Measurements from ENCODE around the gene C9orf72. TPM values are rescaled to one million over a fixed set of nuclear protein-coding genes. Genes with fewer than 3 reads are reported as not detected.
A peak's percentile ranks its signal among the peaks of the same experiment; 100 is the strongest.

Gene C9orf72
- total and polyA plus RNA-seq, 2 of the 8 experiments (the other 6 are each of a cell fraction or from before 2014, with no cell fraction given): 7.2 to 17.5 TPM

DNA sequence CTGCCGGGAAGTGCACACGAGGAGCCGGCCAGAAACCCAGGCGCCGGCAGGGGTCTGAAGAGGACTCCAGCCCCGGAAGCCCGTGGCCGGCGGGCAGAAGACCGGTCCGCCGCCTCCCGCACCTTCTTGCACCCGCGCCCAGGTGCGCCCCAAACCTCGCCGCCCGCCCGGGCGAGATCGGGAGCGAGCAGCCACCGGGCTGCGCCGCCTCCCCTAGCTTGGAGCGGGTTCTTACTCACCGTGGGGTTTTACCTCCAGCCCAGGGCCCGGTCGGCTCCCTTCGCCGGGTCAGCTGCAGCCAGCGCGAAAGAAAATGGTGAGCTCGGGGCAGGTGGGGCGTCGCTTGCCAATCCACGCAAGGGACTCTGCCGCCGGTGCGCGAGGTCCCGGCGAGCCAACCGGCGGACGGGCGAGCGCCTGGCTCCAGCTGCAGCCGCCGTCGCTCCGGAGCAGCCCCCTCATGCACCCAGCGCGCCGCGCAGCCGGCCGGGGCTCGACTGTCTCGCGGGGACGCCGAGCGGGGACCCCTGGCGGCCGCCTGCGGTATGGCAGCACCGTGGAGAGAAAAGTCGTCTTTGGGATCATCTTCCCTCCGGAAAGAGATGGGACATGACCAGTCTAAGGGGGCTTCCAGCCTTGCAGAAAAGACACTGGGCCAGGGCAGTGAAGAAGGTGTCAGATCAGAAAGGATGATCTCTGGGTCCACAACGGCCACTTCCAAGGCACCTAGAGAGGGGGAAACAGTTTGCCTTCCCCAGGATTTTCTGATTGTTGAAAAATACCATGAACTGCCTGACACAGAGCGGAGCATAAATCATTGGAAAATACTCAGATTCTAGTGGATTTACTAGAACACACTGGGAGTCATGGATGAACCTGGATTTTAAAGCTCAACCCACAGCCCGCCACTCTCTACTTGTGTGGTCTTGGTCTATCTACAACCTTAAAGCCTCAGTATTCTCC, 43.7 kb downstream of the C9orf72 start, which contains the start of gene MOB3B:
Gene MOB3B (minus strand): TSS at position 499 of the 963 bp plus-strand sequence. CDS start 74,264 bp downstream, outside the sequence.
- Histone ChIP-seq H3K9me3 (ENCODE audit: insufficient read depth in 2 of 2, low read depth in 1 of 2, low read length in 1 of 2) (no peaks in the 10 kb centered on the region), H3K14ac (ENCODE audit: insufficient read length) (no peak within 1 kb of the TSS), H2BK5ac (ENCODE audit: low read depth, low read length) (peak within 1 kb of the TSS; percentile 63; the same call in 1 of the 2 replicates), H3K23ac (ENCODE audit: insufficient read length) (no peak within 1 kb of the TSS), H4K5ac (ENCODE audit: insufficient read length, low read depth, low read length) (peak within 1 kb of the TSS; percentile 12), H3K56ac (replicated peaks; ENCODE audit: insufficient read length, low read depth, low read length) (no peak within 1 kb of the TSS), H3K18ac (ENCODE audit: extremely low read depth, low read length) (peak within 1 kb of the TSS; percentile 53), H2BK15ac (ENCODE audit: low read length) (peak within 1 kb of the TSS; percentile 84; the same call in 1 of the 2 replicates), H4K8ac (ENCODE audit: extremely low read depth, insufficient read depth, low read length) (peak within 1 kb of the TSS; percentile 68), H3K4ac (replicated peaks; ENCODE audit: insufficient read length, low read depth, low read length) (no peak within 1 kb of the TSS), H3K23me2 (ENCODE audit: low read depth, low read length) (peaks cover 14% of the 10 kb centered on the region; the same call in 1 of the 2 replicates), H3K36me3 (ENCODE audit: control insufficient read depth in 2 of 4, insufficient read depth in 4 of 4, low read length in 3 of 4) (no peaks in the 10 kb centered on the region), H3K4me3 (ENCODE audit: extremely low read depth in 1 of 4, insufficient read depth in 2 of 4, low read depth in 3 of 4, low read length in 4 of 4) (peak within 1 kb of the TSS; percentile 79 to 95 (median 86)), H3K27ac (ENCODE audit: low read depth, low read length) (peak within 1 kb of the TSS; percentile 67; the same call in 1 of the 2 replicates), H2BK120ac (replicated peaks; ENCODE audit: low read depth, low read length) (no peak within 1 kb of the TSS), H2BK12ac (ENCODE audit: low read depth, low read length) (peak within 1 kb of the TSS; percentile 75; the same call in 1 of the 2 replicates), H3K4me2 (ENCODE audit: insufficient read depth in 1 of 2, low read depth in 2 of 2, low read length in 2 of 2) (peak within 1 kb of the TSS; percentile 98), H3K79me1 (ENCODE audit: low read depth, low read length) (no peaks in the 10 kb centered on the region; the same call in 1 of the 2 replicates), H2AK5ac (ENCODE audit: low read depth, low read length) (no peak within 1 kb of the TSS), H4K20me1 (replicated peaks in 1 of 2; ENCODE audit: control insufficient read depth in 1 of 2, insufficient read depth in 2 of 2, low read length in 2 of 2) (no peaks in the 10 kb centered on the region), H3K4me1 (replicated peaks in 1 of 4; ENCODE audit: control insufficient read depth in 3 of 4, insufficient read depth in 4 of 4, low read length in 3 of 4) (peaks cover 2 to 11% (median 6%) of the 10 kb centered on the region in 4 experiments; a peak in 5 of 7 replicates), H4K91ac (replicated peaks; ENCODE audit: insufficient read length, low read length) (no peak within 1 kb of the TSS), H3K79me2 (ENCODE audit: control insufficient read depth in 1 of 2, insufficient read depth in 2 of 2, low read length in 2 of 2) (no peaks in the 10 kb centered on the region), H3K9ac (replicated peaks in 1 of 4; ENCODE audit: extremely low read depth in 1 of 4, low read depth in 3 of 4, low read length in 3 of 4) (peak within 1 kb of the TSS; percentile 58 to 81 (median 70)), H2BK20ac (ENCODE audit: low read length) (no peak within 1 kb of the TSS), H3K27me3 (replicated peaks in 1 of 4; ENCODE audit: control insufficient read depth in 3 of 4, extremely low read depth in 1 of 4, insufficient read depth in 3 of 4, low read length in 3 of 4) (peaks cover 0 to 3% (median under 1%) of the 10 kb centered on the region in 4 experiments; a peak in 2 of 7 replicates), H2AFZ (ENCODE audit: low read length) (peak within 1 kb of the TSS; percentile 62; the same call in 1 of the 2 replicates)
- 3% methylated on average over 74 of the region's 74 CpGs; no CpG with 5 or more reads in 1 of the 2 experiments for WGBS, 2 experiments (ENCODE audit: extremely low coverage in 1 of 2, insufficient coverage in 1 of 2, insufficient read length in 1 of 2, insufficient replicate concordance in 2 of 2, low coverage in 1 of 2, low lambda C conversion rate in 2 of 2, missing lambda C conversion rate in 1 of 2)
- DNase-seq (ENCODE audit: low read depth in 1 of 2, low spot score in 2 of 2): peak in 1 of 2 experiments; percentile 97
- POLR2A ChIA-PET (ENCODE audit: partially characterized antibody): interaction anchor here (1.1 to 1.3 kb wide), 3 partner anchors 9 to 196 kb away, joined by 3 to 5 read pairs (median 4); no protein-coding TSS in a partner anchor
- CTCF ChIA-PET (ENCODE audit: partially characterized antibody): interaction anchor here (0.5 to 3.3 kb wide), 36 partner anchors 9 to 324 kb away, joined by 3 to 36 read pairs (median 4); no protein-coding TSS in a partner anchor
- FAIRE-seq: no peak
- TF ChIP-seq GABPA (IDR thresholded peaks at IDR 0.05; ENCODE audit: borderline replicate concordance, insufficient read depth, low read length): no peak
- peak; percentile 20; the same call in 1 of the 2 replicates for TF ChIP-seq PHF8 (conservative IDR thresholded peaks at IDR 0.05; ENCODE audit: low read depth, low read length)
- no peak for TF ChIP-seq SRF (IDR thresholded peaks at IDR 0.05; ENCODE audit: low read depth, low read length)
- no peak for TF ChIP-seq FOSL1 (IDR thresholded peaks at IDR 0.05; ENCODE audit: insufficient read depth, low read depth, low read length)
- peak; percentile 53 for TF ChIP-seq TAF7 (optimal IDR thresholded peaks at IDR 0.05; ENCODE audit: borderline replicate concordance, low read depth, low read length)
- TF ChIP-seq RFX5 (IDR thresholded peaks at IDR 0.05; ENCODE audit: borderline replicate concordance, low read depth, low read length): no peak
- no peak for TF ChIP-seq YY1 (IDR thresholded peaks at IDR 0.05; ENCODE audit: low read depth, low read length)
- peak; percentile 89 for TF ChIP-seq RBBP5 (IDR thresholded peaks at IDR 0.05; ENCODE audit: borderline replicate concordance, low read depth, low read length)
- TF ChIP-seq, protein P1, sequence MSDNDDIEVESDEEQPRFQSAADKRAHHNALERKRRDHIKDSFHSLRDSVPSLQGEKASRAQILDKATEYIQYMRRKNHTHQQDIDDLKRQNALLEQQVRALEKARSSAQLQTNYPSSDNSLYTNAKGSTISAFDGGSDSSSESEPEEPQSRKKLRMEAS (IDR thresholded peaks at IDR 0.05): peak; percentile 71
- 0 out of 2 replicates have a peak, but pooled peaks have one; percentile 31 for TF ChIP-seq CHD2 (IDR thresholded peaks at IDR 0.05; ENCODE audit: low read length)
